GM23248 (cell line): ENCODE data around the gene EN1. TPM values are rescaled to one million over a fixed set of nuclear protein-coding genes. Genes with fewer than 3 reads are reported as not detected.

ENCODE experiments used
- DNase-seq: peaks from one replicate; pipeline ENCODE4 v3.0.0-alpha.2; 2015
- H2AFZ ChIP-seq: fragments of 200-600 bp; sonication (generic); 2 replicates; pipeline ENCODE4 v1.6.1; 2016; ENCODE audit warnings: antibody characterized with exemption
- H3F3A ChIP-seq: fragments of 200-600 bp; sonication (generic); 2 replicates; pipeline ENCODE4 v1.6.1; 2016; ENCODE audit warnings: mild to moderate bottlenecking, antibody characterized with exemption, mixed run types; ENCODE audit not compliant: insufficient read depth
- H3K27ac ChIP-seq: fragments of 200-600 bp; sonication (generic); 2 replicates; pipeline ENCODE4 v1.5.1; 2016; ENCODE audit warnings: mild to moderate bottlenecking
- H3K27me3 ChIP-seq: fragments of 200-600 bp; sonication (generic); replicated peaks from 2 replicates; pipeline ENCODE4 v1.6.1; 2016; ENCODE audit warnings: mild to moderate bottlenecking; ENCODE audit not compliant: insufficient read depth
- H3K36me3 ChIP-seq: fragments of 200-600 bp; sonication (generic); 2 replicates; pipeline ENCODE4 v1.6.1; 2016; ENCODE audit warnings: low read depth, mild to moderate bottlenecking
- H3K4me1 ChIP-seq: fragments of 200-600 bp; sonication (generic); 2 replicates; pipeline ENCODE4 v1.6.1; 2016; ENCODE audit warnings: mild to moderate bottlenecking; ENCODE audit not compliant: insufficient read depth
- H3K4me2 ChIP-seq: fragments of 200-600 bp; sonication (generic); one replicate; pipeline ENCODE4 v1.6.1; 2016; ENCODE audit warnings: mild to moderate bottlenecking; ENCODE audit not compliant: unreplicated experiment
- H3K4me3 ChIP-seq: fragments of 200-600 bp; sonication (generic); 2 replicates; pipeline ENCODE4 v1.5.1; 2016; ENCODE audit warnings: mild to moderate bottlenecking
- H3K79me2 ChIP-seq: fragments of 200-600 bp; sonication (generic); 2 replicates; pipeline ENCODE4 v1.6.1; 2016; ENCODE audit warnings: mild to moderate bottlenecking; ENCODE audit not compliant: insufficient read depth
- H3K9ac ChIP-seq: fragments of 200-600 bp; sonication (generic); 2 replicates; pipeline ENCODE4 v1.6.1; 2016; ENCODE audit warnings: mild to moderate bottlenecking
- H3K9me2 ChIP-seq: fragments of 200-600 bp; sonication (generic); 2 replicates; pipeline ENCODE4 v1.6.1; 2016; ENCODE audit warnings: mixed run types, mild to moderate bottlenecking, moderate library complexity; ENCODE audit not compliant: insufficient read depth
- H3K9me3 ChIP-seq: fragments of 200-600 bp; sonication (generic); one replicate; pipeline ENCODE4 v1.6.1; 2017; ENCODE audit warnings: low read depth
- H4K20me1 ChIP-seq: fragments of 200-600 bp; sonication (generic); 2 replicates; pipeline ENCODE4 v1.6.0; 2016; ENCODE audit not compliant: insufficient read depth
- EZH2 ChIP-seq: fragments of 200-600 bp; sonication (generic); IDR thresholded peaks from 2 replicates; pipeline ENCODE4 v1.6.1; 2018; ENCODE audit warnings: antibody characterized with exemption, mild to moderate bottlenecking; ENCODE audit not compliant: insufficient read depth, poor library complexity, severe bottlenecking
- EZH2phosphoT487 ChIP-seq: fragments of 200-600 bp; sonication (generic); IDR thresholded peaks from 2 replicates; pipeline ENCODE4 v1.6.1; 2018; ENCODE audit warnings: antibody characterized with exemption, moderate library complexity, mild to moderate bottlenecking, low read depth; ENCODE audit not compliant: insufficient read depth
- WGBS, 2 experiments: methylation state at CpG; one replicate each; pipeline ENCODE4 v1.1.6; 2015 to 2017; ENCODE audit warnings: low lambda C conversion rate in 2 of 2, low coverage in 1 of 2; ENCODE audit errors: missing lambda C conversion rate in 2 of 2; 5-methylcytosine and 5-hydroxymethylcytosine counted together
- in situ Hi-C: fragments of 300-500 bp; cut with MboI; formaldehyde crosslinking; loops from 2 replicates; pipeline ENCODE4 v1.15.0; 2020
- polyA plus RNA-seq: library from polyadenylated mRNA; unstranded; fragments of >200 nt; fragmentation: Nextera tagmentation; extraction: Ambion mirVana; gene quantifications from 2 replicates; pipeline ENCODE4 v1.2.1, GENCODE V29; 2016
- total RNA-seq: library from RNA; depleted of rRNA; stranded (reverse); fragments of >200 nt; shearing (Covaris generic); gene quantifications from 2 replicates; pipeline ENCODE4 v1.2.3, GENCODE V29; 2014

The EN1 gene
- total and polyA plus RNA-seq, 2 experiments from 2014 or later, result 4.1 to 9.1 TPM

- no peaks in the 10 kb centered on the region for H3K9me3 ChIP-seq
- H3K27me3 ChIP-seq, result peaks cover 18% of the 10 kb centered on the region
- no peak for DNase-seq
- no peak overlapping the region for H3K4me2 ChIP-seq
- no peak overlapping the region for H3K27ac ChIP-seq
- no peaks in the 10 kb centered on the region for H3K79me2 ChIP-seq
- H3K9ac ChIP-seq, result no peak overlapping the region
- H3K4me3 ChIP-seq, result no peak overlapping the region
- no peak overlapping the region for H2AFZ ChIP-seq
- WGBS, 2 experiments, result 85 to 87% methylated on average over 39 to 40 of the region's 40 CpGs
- H3K4me1 ChIP-seq, result peaks cover 23% of the 10 kb centered on the region
- no peak for TF ChIP-seq EZH2phosphoT487
- TF ChIP-seq EZH2, result no peak
- no peaks in the 10 kb centered on the region for H4K20me1 ChIP-seq
- H3F3A ChIP-seq, result peaks cover 14% of the 10 kb centered on the region; the same call in 1 of the 2 replicates
- in situ Hi-C loops, result loop anchor here (25.0 kb wide), 1 partner anchor 296 kb away; no protein-coding TSS in a partner anchor
- no peaks in the 10 kb centered on the region for H3K36me3 ChIP-seq
- H3K9me2 ChIP-seq, result no peaks in the 10 kb centered on the region
Observed at GRCh38 chr2:118858485-118859156, 11.2 kb upstream of the EN1 start.

DNA sequence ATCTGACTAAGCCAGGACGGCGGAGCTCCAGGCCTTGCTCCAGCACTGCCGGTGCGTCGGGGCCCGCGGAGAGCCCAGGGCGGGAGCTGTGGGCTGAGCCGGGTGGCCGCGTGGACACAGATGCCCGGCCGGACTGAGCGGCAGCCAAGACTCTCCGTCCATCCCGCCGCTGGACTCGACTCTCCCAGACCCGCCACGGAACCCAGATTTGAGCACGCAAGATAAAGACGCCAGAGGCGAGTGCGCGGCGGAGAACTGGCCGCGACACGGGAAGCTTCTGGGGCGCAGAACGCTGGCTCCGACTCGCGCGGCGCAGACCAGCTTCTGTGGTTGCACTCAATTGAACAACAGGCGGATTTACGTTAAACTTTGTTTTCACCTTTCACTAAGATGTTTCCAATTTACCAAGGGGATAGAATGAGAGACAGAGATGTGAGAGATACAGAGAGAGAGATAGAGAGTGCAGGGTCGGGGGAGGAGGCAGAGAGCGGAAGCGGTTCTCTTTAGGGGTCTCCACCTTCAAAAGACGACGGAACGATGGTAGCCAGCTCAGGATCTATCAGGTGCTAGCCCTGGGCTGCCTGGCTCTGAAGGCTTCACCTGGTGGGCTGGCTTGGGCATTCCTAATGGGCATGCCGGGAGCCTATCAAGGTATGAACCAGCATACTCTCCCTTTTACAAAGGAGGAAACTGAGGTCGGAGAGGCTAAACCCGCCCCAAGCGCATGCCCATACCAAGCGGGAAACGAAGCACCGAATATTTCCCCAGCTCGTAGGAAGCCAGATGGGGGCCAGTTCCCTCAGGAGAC lies 10.4 kb upstream of the EN1 start:
- Histone ChIP-seq H2AFZ (no peak overlapping the region), H4K20me1 (no peaks in the 10 kb centered on the region), H3K27me3 (peaks cover 18% of the 10 kb centered on the region), H3K79me2 (no peaks in the 10 kb centered on the region), H3K9me2 (no peaks in the 10 kb centered on the region), H3K9me3 (no peaks in the 10 kb centered on the region), H3F3A (peaks cover 14% of the 10 kb centered on the region; the same call in 1 of the 2 replicates), H3K9ac (no peak overlapping the region), H3K27ac (no peak overlapping the region), H3K4me1 (peaks cover 20% of the 10 kb centered on the region), H3K4me3 (no peak overlapping the region), H3K36me3 (no peaks in the 10 kb centered on the region), H3K4me2 (no peak overlapping the region)
- no peak for DNase-seq
- WGBS, 2 experiments, result 49 to 55% methylated on average over 46 to 50 of the region's 52 CpGs
- no peak for TF ChIP-seq EZH2phosphoT487
- no peak for TF ChIP-seq EZH2
- in situ Hi-C loops, result loop anchor here (25.0 kb wide), 1 partner anchor 296 kb away; no protein-coding TSS in a partner anchor

DNA sequence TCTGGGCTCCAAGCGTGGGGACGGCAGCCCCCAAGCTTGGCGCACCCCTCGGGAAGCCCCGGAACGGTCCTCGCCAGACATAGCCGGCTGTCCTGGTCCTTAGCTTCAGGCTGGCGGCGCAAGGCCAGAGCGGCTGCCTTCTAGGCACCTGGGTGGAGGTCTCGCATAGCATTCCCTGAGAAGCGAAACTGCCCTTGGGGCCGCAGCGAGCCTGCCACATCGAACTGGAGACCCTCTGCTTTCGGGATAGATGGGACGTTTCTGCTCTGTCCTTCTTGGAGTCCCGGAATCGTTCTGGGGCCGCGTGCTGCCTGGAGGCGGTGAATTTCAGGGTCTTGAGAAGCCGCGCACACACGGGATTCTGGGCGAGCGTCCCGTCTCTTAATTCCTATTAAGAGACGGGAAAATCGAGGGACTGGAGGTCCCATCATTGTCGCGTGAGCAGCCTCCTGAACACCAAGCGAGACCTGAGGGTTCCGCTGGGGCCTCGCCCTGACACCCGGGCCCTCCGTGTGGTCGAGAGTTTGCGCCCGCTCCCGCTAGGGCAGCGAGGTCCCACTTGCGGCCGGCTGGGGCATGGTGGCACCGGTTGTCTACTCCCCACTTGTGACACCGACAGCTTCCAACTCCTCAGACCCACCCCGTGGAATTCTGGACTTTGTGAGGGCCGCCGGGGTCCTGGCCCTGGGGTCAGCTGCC lies 9.7 kb upstream of the EN1 start:
- no peak for DNase-seq
- Histone ChIP-seq H2AFZ (no peak overlapping the region), H3K36me3 (no peaks in the 10 kb centered on the region), H3K9me2 (no peaks in the 10 kb centered on the region), H3K4me2 (no peak overlapping the region), H4K20me1 (no peaks in the 10 kb centered on the region), H3K9me3 (no peaks in the 10 kb centered on the region), H3K27ac (no peak overlapping the region), H3K9ac (no peak overlapping the region), H3K4me1 (peaks cover 13% of the 10 kb centered on the region), H3F3A (peaks cover 6% of the 10 kb centered on the region; the same call in 1 of the 2 replicates), H3K79me2 (no peaks in the 10 kb centered on the region), H3K27me3 (peaks cover 18% of the 10 kb centered on the region), H3K4me3 (no peak overlapping the region)
- in situ Hi-C loops, result loop anchor here (25.0 kb wide), 1 partner anchor 295 kb away; no protein-coding TSS in a partner anchor
- 38 to 41% methylated on average over 48 of the region's 50 CpGs for WGBS, 2 experiments
- TF ChIP-seq EZH2phosphoT487 (no peak), EZH2 (no peak)

GRCh38 chr2:118856330-118856977 lies 9.0 kb upstream of the EN1 start:
- Histone ChIP-seq H3K27ac (no peak overlapping the region), H3K9me3 (no peaks in the 10 kb centered on the region), H4K20me1 (no peaks in the 10 kb centered on the region), H3K4me2 (peak overlapping the region; percentile 78), H3K36me3 (no peaks in the 10 kb centered on the region), H3K9me2 (no peaks in the 10 kb centered on the region), H3K4me3 (peak overlapping the region; percentile 73; the same call in 1 of the 2 replicates), H3F3A (no peaks in the 10 kb centered on the region), H3K9ac (no peak overlapping the region), H3K27me3 (peaks cover 18% of the 10 kb centered on the region), H3K4me1 (peaks cover 6% of the 10 kb centered on the region), H2AFZ (no peak overlapping the region), H3K79me2 (no peaks in the 10 kb centered on the region)
- DNase-seq, result no peak
- in situ Hi-C loops, result loop anchor here (25.0 kb wide), 1 partner anchor 294 kb away; no protein-coding TSS in a partner anchor
- TF ChIP-seq EZH2 (no peak), EZH2phosphoT487 (no peak)
- 62 to 64% methylated on average over 25 of the region's 25 CpGs for WGBS, 2 experiments
